GM12878 (cell line): ENCODE measurements around the gene TAB2. TPM values are rescaled to one million over a fixed set of nuclear protein-coding genes. Genes with fewer than 3 reads are reported as not detected.
A peak's percentile ranks its signal among the peaks of the same experiment; 100 is the strongest.

Experiments used
- ATF2 ChIP-seq: IDR thresholded peaks from 2 replicates; pipeline ENCODE4 v1.6.1; 2012; ENCODE audit warnings: low read length, inconsistent platforms
- BACH1 ChIP-seq: fragments of 450-650 bp; IDR thresholded peaks from 2 replicates; pipeline ENCODE4 v1.6.1; 2017; ENCODE audit warnings: mild to moderate bottlenecking, borderline replicate concordance
- CBFB ChIP-seq: IDR thresholded peaks from 2 replicates; pipeline ENCODE4 v1.6.1; 2016; ENCODE audit warnings: antibody characterized with exemption, low read depth
- DPF2 ChIP-seq: fragments of 450-650 bp; IDR thresholded peaks from 2 replicates; pipeline ENCODE4 v1.6.1; 2017; ENCODE audit warnings: mild to moderate bottlenecking
- E2F4 ChIP-seq: IDR thresholded peaks from 2 replicates; pipeline ENCODE4 v1.6.1; 2012; ENCODE audit warnings: low read depth, low read length, improper control_type of control experiment
- EED ChIP-seq: sonication (generic); IDR thresholded peaks from 2 replicates; pipeline ENCODE4 v1.6.1; 2016; ENCODE audit warnings: antibody characterized with exemption, low read depth
- EP300 ChIP-seq, 2 experiments: fragments of 150-350 bp in 1 of 2; IDR thresholded peaks; 2 replicates each; pipeline ENCODE4 v1.6.1; 2011 to 2012; ENCODE audit warnings: low read depth in 2 of 2, low read length in 2 of 2, borderline replicate concordance in 1 of 2, improper control_type of control experiment in 1 of 2, inconsistent platforms in 1 of 2; ENCODE audit not compliant: control insufficient read depth in 1 of 2
- FOS ChIP-seq: IDR thresholded peaks from 3 replicates; pipeline ENCODE4 v1.6.1; 2011; ENCODE audit warnings: borderline replicate concordance; ENCODE audit not compliant: insufficient read length; ENCODE audit errors: extremely low read depth
- FOXK2 ChIP-seq: fragments of 450-650 bp; IDR thresholded peaks from 2 replicates; pipeline ENCODE4 v1.6.1; 2017; ENCODE audit warnings: mild to moderate bottlenecking, moderate library complexity
- FOXM1 ChIP-seq: IDR thresholded peaks from 2 replicates; pipeline ENCODE4 v1.6.1; 2012; ENCODE audit warnings: low read depth, mild to moderate bottlenecking, inconsistent platforms, low read length, moderate library complexity
- IKZF2 ChIP-seq, 2 experiments: fragments of 450-650 bp; IDR thresholded peaks; 2 replicates each; pipeline ENCODE4 v1.6.1; 2017; ENCODE audit warnings: mild to moderate bottlenecking in 2 of 2, moderate library complexity in 2 of 2
- JUNB ChIP-seq: IDR thresholded peaks from 2 replicates; pipeline ENCODE4 v1.6.1; 2016; ENCODE audit warnings: antibody characterized with exemption, mild to moderate bottlenecking
- JUND ChIP-seq: IDR thresholded peaks from 2 replicates; pipeline ENCODE4 v1.6.1; 2012; ENCODE audit warnings: low read depth, mild to moderate bottlenecking, low read length, improper control_type of control experiment, moderate library complexity
- MEF2B ChIP-seq: fragments of 450-650 bp; IDR thresholded peaks from 2 replicates; pipeline ENCODE4 v1.6.1; 2018; ENCODE audit warnings: mild to moderate bottlenecking, moderate library complexity; ENCODE audit not compliant: partially characterized antibody, poor library complexity, severe bottlenecking
- MYB ChIP-seq: fragments of 150-350 bp; IDR thresholded peaks from 2 replicates; pipeline ENCODE4 v1.6.1; 2014; ENCODE audit warnings: mild to moderate bottlenecking, low read depth, low read length, borderline replicate concordance
- NBN ChIP-seq: fragments of 450-650 bp; IDR thresholded peaks from 2 replicates; pipeline ENCODE4 v1.6.1; 2016
- NFIC ChIP-seq: IDR thresholded peaks from 2 replicates; pipeline ENCODE4 v1.6.1; 2012; ENCODE audit warnings: low read depth, mild to moderate bottlenecking, inconsistent platforms, low read length, moderate library complexity
- NFYB ChIP-seq: IDR thresholded peaks from 2 replicates; pipeline ENCODE4 v1.6.1; 2011; ENCODE audit warnings: low read depth, mild to moderate bottlenecking, low read length, improper control_type of control experiment, moderate library complexity; ENCODE audit not compliant: insufficient read depth
- PAX5 ChIP-seq: IDR thresholded peaks from 2 replicates; pipeline ENCODE4 v1.6.1; 2011; ENCODE audit warnings: low read depth, low read length, borderline replicate concordance
- PML ChIP-seq: IDR thresholded peaks from 2 replicates; pipeline ENCODE4 v1.6.1; 2012; ENCODE audit warnings: low read length, inconsistent platforms
- RUNX3 ChIP-seq: IDR thresholded peaks from 2 replicates; pipeline ENCODE4 v1.6.1; 2012; ENCODE audit warnings: low read length, inconsistent platforms
- SRF ChIP-seq, 2 experiments: IDR thresholded peaks; 2 replicates each; pipeline ENCODE4 v1.6.1; 2011; ENCODE audit warnings: low read depth in 2 of 2, low read length in 2 of 2, mild to moderate bottlenecking in 1 of 2, moderate library complexity in 1 of 2
- TBL1XR1 ChIP-seq: IDR thresholded peaks from 2 replicates; pipeline ENCODE4 v1.6.1; 2012; ENCODE audit warnings: low read depth, low read length, improper control_type of control experiment
- ZBED1 ChIP-seq: IDR thresholded peaks from 2 replicates; pipeline ENCODE4 v1.6.1; 2016; ENCODE audit warnings: borderline replicate concordance
- ZNF24 ChIP-seq: fragments of 450-650 bp; IDR thresholded peaks from 2 replicates; pipeline ENCODE4 v1.6.1; 2017; ENCODE audit warnings: antibody characterized with exemption, mild to moderate bottlenecking
- polyA plus RNA-seq, 11 experiments: library from polyadenylated mRNA; depleted of rRNA in 4 of 11; unstranded in 6 of 11; stranded (reverse) in 5 of 11; fragments of >200 nt; fragmentation: Nextera tagmentation in 4 of 11; fragmentation: Illumina TruSeq in 1 of 11; extraction: Ambion mirVana in 4 of 11; extraction: Trizol in 1 of 11; gene quantifications; 1 replicate in 1 of 11; 2 replicates in 10 of 11; pipeline versions ENCODE4 v1.2.1 to v1.2.3, GENCODE V29; 2011 to 2016; ENCODE audit warnings: inconsistent platforms in 2 of 11, missing spikeins in 2 of 11, low read depth in 1 of 11
- total RNA-seq, 4 experiments: library from RNA; depleted of rRNA in 3 of 4; stranded (reverse); fragments of >200 nt in 3 of 4; fragmentation: Illumina TruSeq in 1 of 4; extraction: Trizol in 1 of 4; gene quantifications; 2 replicates each; pipeline versions ENCODE4 v1.2.1 to v1.2.3, GENCODE V29; 2013 to 2021

Gene TAB2
- total and polyA plus RNA-seq, 10 of the 15 experiments (the other 5 are each of a cell fraction or from before 2014, with no cell fraction given), result 8.9 to 66.3 (median 23.0) TPM

DNA sequence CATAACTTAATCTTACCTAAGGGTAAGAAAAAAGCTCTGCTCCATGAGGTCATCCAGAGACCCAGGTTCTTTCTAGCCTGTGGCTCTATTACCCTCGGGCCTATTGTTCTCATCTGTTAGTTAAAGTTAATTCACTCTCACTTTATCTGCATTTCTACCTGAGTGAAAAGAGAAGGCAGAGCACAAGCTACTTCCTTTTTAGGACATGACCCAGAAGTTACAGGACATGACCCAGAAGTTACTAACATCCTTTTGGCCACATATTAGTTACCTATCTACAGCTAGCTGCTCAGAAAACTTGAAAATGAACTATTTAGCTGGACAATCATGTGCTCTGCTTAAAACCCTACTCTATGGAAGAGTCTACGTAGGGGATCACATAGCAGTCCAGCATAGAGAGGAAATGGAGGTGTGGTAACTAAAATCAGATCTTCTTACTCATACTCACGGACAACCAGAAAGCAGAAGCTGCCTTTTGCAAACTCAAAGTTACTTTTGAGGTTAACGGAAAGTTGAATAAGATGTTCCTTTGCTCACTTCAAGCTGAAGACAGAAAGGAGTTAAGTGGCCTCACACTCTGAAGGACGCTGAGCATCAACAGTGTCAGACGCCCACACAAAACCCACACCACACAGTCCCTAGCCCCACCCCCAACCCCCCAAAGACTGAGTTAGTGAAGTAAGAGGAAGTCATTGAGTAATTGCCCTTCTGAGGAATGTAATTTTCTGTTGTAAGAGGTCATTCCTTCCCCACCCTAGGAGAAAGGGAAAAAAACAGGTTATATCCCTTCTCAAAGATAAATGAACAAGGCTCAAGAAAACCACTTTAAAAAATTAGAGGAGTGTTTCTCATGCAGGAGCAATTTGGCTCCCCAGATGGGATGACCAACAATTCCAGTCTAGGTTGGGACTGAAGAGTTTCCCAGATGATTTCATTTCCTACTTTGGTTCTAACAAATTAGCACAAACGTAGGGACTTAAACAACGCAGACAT is 45.9 kb upstream of the TAB2 start (continued):
- TF ChIP-seq SRF (IDR thresholded peaks at IDR 0.05; ENCODE audit: low read depth in 2 of 2, low read length in 2 of 2), result peak in 1 of 2 experiments; percentile 65; a peak in 1 of 4 replicates
- TF ChIP-seq RUNX3, result peak; percentile 85
- 0 out of 4 replicates have a peak, but pooled peaks of 1 of the 2 experiments have one; percentile 25 for TF ChIP-seq EP300 (IDR thresholded peaks at IDR 0.05; ENCODE audit: borderline replicate concordance in 1 of 2, control insufficient read depth in 1 of 2, low read depth in 2 of 2, low read length in 2 of 2)
- TF ChIP-seq JUND, result no peak
- TF ChIP-seq PML, result peak; percentile 61; the same call in 1 of the 2 replicates
- TF ChIP-seq TBL1XR1, result no peak
- TF ChIP-seq ZBED1, result 0 out of 2 replicates have a peak, but pooled peaks have one; percentile 53
- 0 out of 4 replicates have a peak, but pooled peaks of 1 of the 2 experiments have one; percentile 6 for TF ChIP-seq IKZF2 (IDR thresholded peaks at IDR 0.05)
- peak; percentile 67 for TF ChIP-seq NFIC
- TF ChIP-seq NFYB, result no peak
- 0 out of 2 replicates have a peak, but pooled peaks have one; percentile 15 for TF ChIP-seq CBFB
- 0 out of 2 replicates have a peak, but pooled peaks have one; percentile 20 for TF ChIP-seq PAX5
- no peak for TF ChIP-seq BACH1
- TF ChIP-seq MEF2B, result no peak
- TF ChIP-seq ATF2, result peak; percentile 24; the same call in 1 of the 2 replicates
- peak; percentile 20; the same call in 1 of the 2 replicates for TF ChIP-seq FOXM1
- no peak for TF ChIP-seq FOXK2
- peak; percentile 66; the same call in 1 of the 2 replicates for TF ChIP-seq ZNF24
- no peak for TF ChIP-seq E2F4
- TF ChIP-seq NBN, result 0 out of 2 replicates have a peak, but pooled peaks have one; percentile 27
- TF ChIP-seq MYB, result no peak
- TF ChIP-seq DPF2, result 0 out of 2 replicates have a peak, but pooled peaks have one; percentile 11
- no peak for TF ChIP-seq FOS
- no peak for TF ChIP-seq JUNB
- no peak for TF ChIP-seq EED
